AG09319 (cell line): ENCODE measurements around the gene GSG1.

Experiments
- DNase-seq: peaks from one replicate; pipeline ENCODE4 v3.0.0-alpha.2; 2010; ENCODE audit warnings: low read depth; ENCODE audit errors: extremely low read depth
- CTCF ChIP-seq: IDR thresholded peaks from 2 replicates; pipeline ENCODE4 v1.5.1; 2011; ENCODE audit warnings: low read depth, mild to moderate bottlenecking, inconsistent platforms, low read length, moderate library complexity

GSG1 gene

GRCh38 chr12:13104409-13104808 is 942 bp upstream of the GSG1 start:
- no peak for DNase-seq
- no peak for TF ChIP-seq CTCF

DNA sequence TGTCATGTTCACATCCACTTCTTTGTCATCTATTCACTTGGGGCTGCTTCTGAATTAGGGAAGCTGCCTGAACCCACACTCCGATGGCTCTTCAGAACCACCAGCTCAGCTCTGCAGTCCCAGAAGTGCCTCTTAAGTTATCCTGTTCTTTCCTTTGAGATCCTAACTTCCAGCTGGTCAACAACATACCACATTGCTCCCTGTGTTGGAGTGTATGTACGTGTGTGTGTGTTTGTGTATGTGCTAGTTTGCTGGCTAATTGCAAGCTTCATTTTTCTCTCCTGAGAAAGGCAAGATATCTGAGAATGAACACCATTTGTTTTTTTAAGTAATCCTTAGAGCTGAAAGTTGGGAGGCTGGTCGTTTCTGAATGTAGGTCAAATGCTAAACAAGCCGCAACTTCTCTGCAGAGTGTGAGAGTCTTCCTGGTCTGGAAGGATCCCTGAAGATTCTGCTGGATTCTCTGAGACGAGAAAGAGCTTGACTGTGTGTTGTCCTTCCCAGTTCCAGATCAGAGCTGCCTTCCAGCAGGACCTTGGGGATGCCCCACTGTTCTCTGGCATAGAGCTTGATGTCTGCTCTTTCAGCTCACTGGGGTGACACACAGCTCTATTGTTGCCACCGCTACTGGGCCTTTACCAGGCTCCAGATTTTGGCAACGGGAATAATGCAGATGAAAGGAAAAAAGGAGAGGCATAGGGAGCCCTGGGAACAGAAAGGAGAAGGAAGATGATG is 839 bp downstream of the GSG1 start:
- no peak for TF ChIP-seq CTCF
- DNase-seq: no peak

GRCh38 chr12:13101821-13102375 is 1.6 kb downstream of the GSG1 start:
- no peak for TF ChIP-seq CTCF
- no peak for DNase-seq

- no peak for TF ChIP-seq CTCF
- peak; percentile 85 for DNase-seq
Measured at GRCh38 chr12:13100882-13101769, 2.3 kb downstream of the GSG1 start.

DNA sequence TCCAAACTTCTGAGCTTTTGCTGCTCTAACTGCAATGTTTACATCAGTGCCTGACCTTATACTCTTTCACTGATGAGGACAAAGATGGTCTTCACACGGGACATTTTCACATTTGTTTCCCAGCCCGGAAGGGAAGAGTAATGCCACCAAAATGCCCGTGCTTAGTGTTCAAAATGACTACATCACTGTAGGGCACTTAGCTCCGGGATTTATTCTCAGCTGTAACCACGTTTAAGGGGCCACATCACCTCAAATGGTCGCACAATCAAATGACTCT is 2.9 kb downstream of the GSG1 start:
- TF ChIP-seq CTCF: no peak
- DNase-seq: no peak

DNA sequence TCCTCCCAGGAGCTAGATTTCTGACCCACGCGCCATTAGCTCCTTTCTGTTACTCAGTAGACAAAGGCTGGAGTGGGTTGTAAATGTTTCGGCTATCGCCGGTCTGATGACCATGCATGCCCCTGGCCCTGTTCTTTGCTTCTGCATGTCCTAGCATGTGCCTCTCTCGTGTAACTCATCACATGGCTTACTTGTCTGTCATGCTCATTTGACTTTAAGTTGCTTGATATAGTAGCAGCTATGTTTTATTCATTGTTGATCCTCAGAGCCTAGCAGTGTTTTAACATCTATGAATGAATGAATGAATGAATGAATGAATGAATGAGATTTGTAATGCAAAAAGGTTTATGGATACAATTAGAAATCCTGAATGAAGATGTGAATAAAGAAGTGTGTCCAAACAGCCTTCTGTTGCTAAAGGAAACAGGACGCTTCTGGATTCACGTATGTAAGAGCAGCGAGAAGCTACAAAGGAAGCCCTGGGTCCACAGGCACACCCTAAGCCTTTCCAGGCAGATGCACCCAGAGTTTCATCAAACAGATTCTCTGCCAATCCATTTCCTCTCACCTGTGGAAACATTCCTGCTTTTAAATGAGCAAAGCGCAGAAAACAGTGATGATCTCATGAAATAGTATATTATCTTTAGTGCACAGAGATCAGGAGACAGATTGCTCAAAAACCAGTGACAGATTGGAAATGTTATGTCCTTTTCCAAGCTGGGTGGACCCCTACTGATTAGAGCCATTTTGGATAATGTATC is 3.4 kb downstream of the GSG1 start:
- no peak for TF ChIP-seq CTCF
- no peak for DNase-seq
